Keratinocyte (primary cell): ENCODE data around the gene CASZ1.

ENCODE experiments used
- EZH2 ChIP-seq: IDR thresholded peaks from one replicate; pipeline ENCODE4 v1.6.1; 2012; ENCODE audit warnings: inconsistent platforms, mild to moderate bottlenecking, low read length, moderate library complexity
- TF ChIP-seq, protein P1 (sequence below), 3 experiments: IDR thresholded peaks in 1 of 3; conservative IDR thresholded peaks in 1 of 3; optimal IDR thresholded peaks in 1 of 3; 2 replicates in 2 of 3; 3 replicates in 1 of 3; pipeline versions ENCODE3 to v1.5.1; 2011; ENCODE audit warnings: low read length in 3 of 3, mild to moderate bottlenecking in 3 of 3, moderate library complexity in 2 of 3, control low read depth in 1 of 3, inconsistent platforms in 1 of 3; ENCODE audit not compliant: insufficient read depth in 2 of 3; ENCODE audit errors: extremely low read depth in 1 of 3

DNA sequence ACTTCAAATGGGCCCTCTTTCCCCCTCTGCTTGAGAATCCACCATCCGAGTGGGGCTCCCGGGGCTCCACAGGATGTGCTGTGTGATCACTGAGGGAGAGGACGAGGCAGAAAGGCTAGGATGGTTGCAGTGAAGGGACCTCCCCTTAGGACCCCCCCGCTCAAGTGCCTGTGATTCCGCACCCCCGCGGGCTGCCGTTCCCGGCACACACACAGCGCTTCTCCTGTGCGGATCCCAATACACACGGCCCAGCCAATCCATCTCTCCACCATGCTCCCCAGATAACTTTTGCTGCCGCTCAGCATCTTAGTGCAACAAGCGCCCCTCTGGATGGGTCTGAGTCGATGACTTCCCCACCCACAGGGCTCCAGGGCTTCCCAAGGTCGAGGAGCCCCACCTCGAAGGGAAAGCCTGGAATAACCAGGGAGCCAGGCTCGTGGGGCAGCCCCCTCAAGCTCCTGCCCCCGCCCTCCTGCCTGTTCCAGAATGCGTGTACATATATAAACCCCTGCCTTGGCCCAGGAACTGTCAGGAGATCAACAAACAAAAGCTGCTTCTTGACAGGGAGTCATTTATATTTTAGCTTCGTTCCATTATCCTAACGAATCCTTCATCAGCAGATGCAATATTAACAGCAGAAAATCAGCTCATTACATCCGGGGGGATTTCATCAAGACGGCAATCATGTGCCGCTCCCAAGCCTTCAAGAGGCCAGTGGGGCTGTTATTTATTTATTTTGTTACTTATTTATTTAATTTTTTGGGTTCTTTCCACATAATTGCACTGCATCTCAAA lies 83.7 kb downstream of the CASZ1 start:
- TF ChIP-seq EZH2 = no peak
- TF ChIP-seq, protein P1, sequence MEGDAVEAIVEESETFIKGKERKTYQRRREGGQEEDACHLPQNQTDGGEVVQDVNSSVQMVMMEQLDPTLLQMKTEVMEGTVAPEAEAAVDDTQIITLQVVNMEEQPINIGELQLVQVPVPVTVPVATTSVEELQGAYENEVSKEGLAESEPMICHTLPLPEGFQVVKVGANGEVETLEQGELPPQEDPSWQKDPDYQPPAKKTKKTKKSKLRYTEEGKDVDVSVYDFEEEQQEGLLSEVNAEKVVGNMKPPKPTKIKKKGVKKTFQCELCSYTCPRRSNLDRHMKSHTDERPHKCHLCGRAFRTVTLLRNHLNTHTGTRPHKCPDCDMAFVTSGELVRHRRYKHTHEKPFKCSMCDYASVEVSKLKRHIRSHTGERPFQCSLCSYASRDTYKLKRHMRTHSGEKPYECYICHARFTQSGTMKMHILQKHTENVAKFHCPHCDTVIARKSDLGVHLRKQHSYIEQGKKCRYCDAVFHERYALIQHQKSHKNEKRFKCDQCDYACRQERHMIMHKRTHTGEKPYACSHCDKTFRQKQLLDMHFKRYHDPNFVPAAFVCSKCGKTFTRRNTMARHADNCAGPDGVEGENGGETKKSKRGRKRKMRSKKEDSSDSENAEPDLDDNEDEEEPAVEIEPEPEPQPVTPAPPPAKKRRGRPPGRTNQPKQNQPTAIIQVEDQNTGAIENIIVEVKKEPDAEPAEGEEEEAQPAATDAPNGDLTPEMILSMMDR (optimal IDR thresholded peaks at IDR 0.05 in 1 of 3, IDR thresholded peaks at IDR 0.05 in 1 of 3, conservative IDR thresholded peaks at IDR 0.05 in 1 of 3; ENCODE audit: extremely low read depth in 1 of 3, insufficient read depth in 2 of 3, low read length in 3 of 3) = no peak
